ENCODE data around the gene ADGRL4.
"Not testable (repeated sequence)": the region's sequence is repeated elsewhere in the genome, so short reads cannot be mapped to it uniquely, and the experiment has no call there.

ADGRL4 gene

GRCh38 chr1:78913950-78914349 is 92.6 kb downstream of the ADGRL4 start:
- no peak for DNase-seq

GRCh38 chr1:78911956-78912880 is 94.3 kb downstream of the ADGRL4 start:
- no peak for DNase-seq

GRCh38 chr1:78902641-78903040 is 103.9 kb downstream of the ADGRL4 start:
- no peak for DNase-seq

- DNase-seq = no peak
These were observed 111.7 kb downstream of the ADGRL4 start for GRCh38 chr1:78894811-78895210.

GRCh38 chr1:78892260-78892840 is 114.2 kb downstream of the ADGRL4 start:
- DNase-seq = no peak

- no peak for DNase-seq
These were observed 119.1 kb downstream of the ADGRL4 start for GRCh38 chr1:78887458-78887857.

GRCh38 chr1:78884685-78885452 is 121.7 kb downstream of the ADGRL4 start:
- DNase-seq = no peak

GRCh38 chr1:78880223-78880622 is 126.3 kb downstream of the ADGRL4 start:
- DNase-seq = no peak

GRCh38 chr1:78875986-78876385 is 130.5 kb downstream of the ADGRL4 start:
- DNase-seq = not testable (repeated sequence)

- DNase-seq = peak; percentile 42
These were observed 133.7 kb downstream of the ADGRL4 start for GRCh38 chr1:78872801-78873200.

- DNase-seq = no peak
These were observed 135.3 kb downstream of the ADGRL4 start for GRCh38 chr1:78871249-78871648.

GRCh38 chr1:78869136-78869535 is 137.4 kb downstream of the ADGRL4 start:
- no peak for DNase-seq

GRCh38 chr1:78864175-78864574 is 142.4 kb downstream of the ADGRL4 start:
- DNase-seq = no peak

GRCh38 chr1:78856096-78856495 is 150.4 kb downstream of the ADGRL4 start:
- no peak for DNase-seq

- no peak for DNase-seq
These were observed 151.3 kb downstream of the ADGRL4 start for GRCh38 chr1:78855258-78855657.

- DNase-seq = no peak
These were observed 152.0 kb downstream of the ADGRL4 start for GRCh38 chr1:78854556-78854955.

- DNase-seq = no peak
These were observed 163.0 kb downstream of the ADGRL4 start for GRCh38 chr1:78843546-78843945.

GRCh38 chr1:78843111-78843510 is 163.4 kb downstream of the ADGRL4 start:
- DNase-seq = no peak

GRCh38 chr1:78840453-78841271 is 165.9 kb downstream of the ADGRL4 start:
- peak; percentile 75 for DNase-seq

Data from kidney glomerular epithelial cell (primary cell).